Right renal cortex interstitium (tissue), 3 donors: ENCODE data around the gene BAX. TPM values are rescaled to one million over a fixed set of nuclear protein-coding genes. Genes with fewer than 3 reads are reported as not detected.
A peak's percentile ranks its signal among the peaks of the same experiment; 100 is the strongest.

Source experiments
- DNase-seq, 3 donors: peaks; one replicate each; pipeline ENCODE4 v3.0.0-alpha.2; 2013; ENCODE audit warnings: low read depth in 3 of 3, low spot score in 2 of 3
- polyA plus RNA-seq, 3 donors: library from polyadenylated mRNA; unstranded; fragments of 120-200 nt; gene quantifications; one replicate each; pipeline ENCODE4 v1.2.1, GENCODE V29; 2013; ENCODE audit not compliant: insufficient read length in 3 of 3

Gene BAX
- polyA plus RNA-seq, 3 donors, result 47.8 to 70.2 (median 65.9) TPM

- DNase-seq, result no peak
Observed at GRCh38 chr19:48961673-48962028, 7.0 kb downstream of the BAX start.

GRCh38 chr19:48962029-48962848, 7.6 kb downstream of the BAX start:
- no peak for DNase-seq

GRCh38 chr19:48962849-48963165, 8.1 kb downstream of the BAX start:
- no peak for DNase-seq

- DNase-seq, result peak in 1 of 3 donors; percentile 56
Observed at GRCh38 chr19:48963371-48964204, 8.9 kb downstream of the BAX start.

GRCh38 chr19:48964205-48965039, 9.7 kb downstream of the BAX start:
- DNase-seq, result no peak

- peak; percentile 80 to 91 (median 86) for DNase-seq
Observed at GRCh38 chr19:48965040-48965805, 10.5 kb downstream of the BAX start, which contains the start of gene FTL. Gene FTL (plus strand): TSS chr19:48965309. CDS start chr19:48965508, 199 bp downstream.

- DNase-seq, result peak in 2 of 3 donors; percentile 75 to 79
Observed at GRCh38 chr19:48965806-48966540, 11.3 kb downstream of the BAX start.

- no peak for DNase-seq
Observed at GRCh38 chr19:48966541-48967345, 12.1 kb downstream of the BAX start.

GRCh38 chr19:48967346-48968178, 12.9 kb downstream of the BAX start:
- DNase-seq, result no peak

- no peak for DNase-seq
Observed at GRCh38 chr19:48968179-48968661, 13.5 kb downstream of the BAX start.

- no peak for DNase-seq
Observed at GRCh38 chr19:48968813-48969218, 14.1 kb downstream of the BAX start.

GRCh38 chr19:48969276-48970138, 14.8 kb downstream of the BAX start:
- DNase-seq, result no peak

- DNase-seq, result no peak
Observed at GRCh38 chr19:48970139-48970766, 15.6 kb downstream of the BAX start.

- no peak for DNase-seq
Observed at GRCh38 chr19:48970923-48971395, 16.3 kb downstream of the BAX start.

- no peak for DNase-seq
Observed at GRCh38 chr19:48975947-48976847, 21.5 kb downstream of the BAX start.
